GM18868 (cell line): ENCODE data around the gene TMEM132D.

Source experiments
- ATAC-seq: cut with Tn5 transposase; IDR thresholded peaks from one replicate; pipeline ENCODE4 v1.9.1; 2021; ENCODE audit warnings: mild to moderate bottlenecking, moderate library complexity; ENCODE audit not compliant: unreplicated experiment

The TMEM132D gene

GRCh38 chr12:129672110-129672509 is 231.7 kb downstream of the TMEM132D start:
- no peak for ATAC-seq

- no peak for ATAC-seq
These were observed 233.4 kb downstream of the TMEM132D start for GRCh38 chr12:129670256-129670920.

DNA sequence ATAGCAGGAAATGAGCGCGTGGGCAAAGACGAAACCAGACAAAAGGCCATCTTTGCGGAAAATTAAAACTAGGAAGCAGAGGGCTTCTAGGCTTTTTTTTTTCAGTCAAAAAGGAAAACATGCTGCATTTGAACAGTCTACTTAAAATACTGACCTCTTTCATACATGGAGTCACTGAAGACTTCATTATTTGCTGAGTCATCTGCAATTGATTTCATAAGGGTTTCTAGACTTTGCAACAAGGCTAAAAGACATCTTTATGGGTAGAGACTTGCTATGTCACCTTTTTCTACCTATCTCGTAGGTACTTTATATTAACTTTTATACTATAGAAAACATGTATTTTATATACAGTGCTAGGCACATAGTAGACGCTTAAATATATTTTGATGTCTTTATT is 238.4 kb downstream of the TMEM132D start:
- no peak for ATAC-seq

GRCh38 chr12:129662234-129662633 is 241.6 kb downstream of the TMEM132D start:
- ATAC-seq: no peak

DNA sequence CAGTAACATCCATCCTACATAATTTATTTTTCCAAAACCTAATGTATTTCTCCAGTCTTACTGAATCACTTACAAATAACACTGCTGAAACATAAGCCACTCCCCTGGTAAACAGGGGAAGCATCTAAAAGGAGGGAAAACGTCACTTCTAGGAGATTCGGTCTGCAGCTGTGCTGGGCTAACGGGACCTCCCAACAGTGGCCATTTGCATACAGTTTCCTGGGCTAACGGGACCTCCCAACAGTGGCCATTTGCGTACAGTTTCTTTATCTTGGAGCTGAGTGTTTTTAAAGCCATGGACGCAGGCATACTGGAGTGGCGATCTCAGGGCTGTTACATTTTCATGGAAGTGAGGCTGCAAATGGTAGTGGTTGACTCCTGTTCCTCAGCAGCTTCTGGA is 242.9 kb downstream of the TMEM132D start:
- no peak for ATAC-seq

GRCh38 chr12:129659961-129660622 is 243.7 kb downstream of the TMEM132D start:
- no peak for ATAC-seq

GRCh38 chr12:129657179-129657578 is 246.6 kb downstream of the TMEM132D start:
- ATAC-seq: no peak

- no peak for ATAC-seq
These were observed 251.9 kb downstream of the TMEM132D start for GRCh38 chr12:129651951-129652350.

DNA sequence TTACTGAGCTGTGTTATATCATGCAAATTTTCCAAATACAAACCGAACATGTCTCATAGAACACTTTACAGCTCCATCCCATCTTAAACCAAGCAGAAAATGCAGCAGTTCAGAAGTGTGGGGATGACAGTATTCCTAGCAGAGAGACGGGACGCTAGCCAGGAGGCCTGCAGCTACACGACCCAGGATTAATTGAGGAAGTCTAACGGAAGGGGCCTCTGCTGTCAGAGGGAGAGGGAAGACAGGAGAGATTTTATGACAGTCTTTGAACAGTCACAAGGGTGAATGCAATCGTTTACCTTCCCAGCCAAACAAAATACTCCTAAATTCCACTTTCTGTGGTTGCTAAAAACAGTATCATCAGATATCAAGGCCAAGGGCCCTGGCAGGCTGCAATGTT is 261.9 kb downstream of the TMEM132D start:
- ATAC-seq: no peak

DNA sequence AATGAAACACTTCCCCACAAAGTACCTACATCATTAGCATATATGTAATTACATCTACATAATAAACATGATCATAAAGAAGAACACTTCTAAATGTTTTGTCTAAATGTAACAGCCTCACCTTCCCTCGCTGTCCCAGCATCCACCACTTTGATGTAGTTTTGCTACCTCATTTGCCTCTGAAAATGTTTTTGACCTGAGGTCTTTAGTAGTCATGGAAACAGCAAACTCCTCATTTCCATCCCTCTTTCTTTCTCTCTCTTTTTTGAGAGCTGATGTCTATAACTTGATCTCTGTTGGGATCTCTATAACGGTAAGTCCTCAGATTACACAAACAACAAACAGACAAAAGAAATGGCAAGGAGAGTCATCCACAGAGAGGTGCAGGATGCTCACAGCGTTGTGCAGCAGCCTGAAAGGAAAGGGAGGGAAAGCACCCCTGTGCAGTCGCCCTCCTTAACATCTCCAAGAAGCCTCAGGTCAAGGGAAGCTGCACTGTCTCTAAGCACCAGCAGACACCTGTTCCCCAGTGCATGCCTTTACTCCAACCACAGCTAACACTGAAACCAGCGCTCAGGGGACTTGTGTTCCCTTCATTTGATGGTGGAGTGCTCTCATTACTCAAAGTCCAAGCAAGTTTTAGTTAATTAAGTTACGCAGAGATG is 268.7 kb downstream of the TMEM132D start:
- no peak for ATAC-seq

GRCh38 chr12:129631316-129631715 is 272.5 kb downstream of the TMEM132D start:
- ATAC-seq: no peak

DNA sequence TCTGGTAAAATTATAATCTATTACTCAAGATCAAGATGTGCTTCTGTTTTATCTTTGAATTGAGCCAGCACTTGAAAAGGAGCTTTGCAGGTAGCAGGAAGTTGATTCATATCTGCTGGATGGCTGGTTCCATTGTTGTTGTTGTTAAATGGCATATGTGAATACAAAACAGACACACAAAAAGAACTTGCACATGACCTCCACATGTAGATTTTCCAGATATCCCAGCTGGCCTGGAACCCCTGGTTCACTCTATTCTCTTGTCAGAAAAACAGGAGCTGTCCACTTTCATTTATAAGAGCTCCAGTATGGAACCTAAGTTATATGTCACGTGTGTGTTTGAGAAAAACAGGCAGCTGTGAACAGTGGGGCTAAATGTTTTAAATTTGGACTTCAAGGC is 273.9 kb downstream of the TMEM132D start:
- no peak for ATAC-seq

DNA sequence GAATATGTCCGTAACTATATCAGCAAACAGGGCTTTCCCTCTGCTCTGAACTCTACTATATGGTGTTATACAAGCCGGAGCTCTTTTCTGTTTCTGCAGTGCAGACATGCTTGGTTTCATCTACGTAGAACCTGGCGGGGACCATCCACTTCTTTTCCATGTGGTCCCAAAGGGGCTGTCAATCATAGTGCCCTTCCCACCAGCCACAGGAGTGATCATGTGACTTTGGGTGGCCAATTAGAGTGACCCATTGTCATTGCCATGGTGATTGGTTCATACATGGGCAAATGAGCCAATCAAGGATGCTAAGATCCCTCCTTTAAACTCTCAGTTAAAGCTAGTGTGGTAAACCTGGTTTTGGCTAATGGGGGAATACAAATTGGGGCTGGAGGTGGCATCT is 281.3 kb downstream of the TMEM132D start:
- no peak for ATAC-seq

GRCh38 chr12:129619271-129619670 is 284.6 kb downstream of the TMEM132D start:
- ATAC-seq: no peak

GRCh38 chr12:129617849-129618248 is 286.0 kb downstream of the TMEM132D start:
- ATAC-seq: no peak

DNA sequence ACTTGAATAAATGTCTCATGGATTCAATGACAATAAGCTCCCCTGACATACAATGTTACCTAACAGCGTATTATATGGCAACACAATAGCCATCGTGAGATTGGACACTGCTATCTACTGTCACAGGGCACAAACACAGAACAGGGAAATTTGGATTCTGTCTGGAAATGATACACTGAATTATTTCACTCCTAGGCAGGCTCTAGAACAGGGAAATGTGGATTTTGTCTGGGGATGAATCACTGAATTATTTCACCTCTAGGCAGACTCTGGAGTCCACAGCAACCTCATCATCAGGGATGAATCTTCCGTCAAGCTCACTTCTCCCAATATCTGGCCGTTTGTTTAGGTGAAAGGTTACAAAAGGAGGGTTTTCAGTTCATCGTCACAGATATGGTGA is 288.8 kb downstream of the TMEM132D start:
- no peak for ATAC-seq

GRCh38 chr12:129614221-129614885 is 289.5 kb downstream of the TMEM132D start:
- no peak for ATAC-seq

- no peak for ATAC-seq
These were observed 290.5 kb downstream of the TMEM132D start for GRCh38 chr12:129613314-129613713.

DNA sequence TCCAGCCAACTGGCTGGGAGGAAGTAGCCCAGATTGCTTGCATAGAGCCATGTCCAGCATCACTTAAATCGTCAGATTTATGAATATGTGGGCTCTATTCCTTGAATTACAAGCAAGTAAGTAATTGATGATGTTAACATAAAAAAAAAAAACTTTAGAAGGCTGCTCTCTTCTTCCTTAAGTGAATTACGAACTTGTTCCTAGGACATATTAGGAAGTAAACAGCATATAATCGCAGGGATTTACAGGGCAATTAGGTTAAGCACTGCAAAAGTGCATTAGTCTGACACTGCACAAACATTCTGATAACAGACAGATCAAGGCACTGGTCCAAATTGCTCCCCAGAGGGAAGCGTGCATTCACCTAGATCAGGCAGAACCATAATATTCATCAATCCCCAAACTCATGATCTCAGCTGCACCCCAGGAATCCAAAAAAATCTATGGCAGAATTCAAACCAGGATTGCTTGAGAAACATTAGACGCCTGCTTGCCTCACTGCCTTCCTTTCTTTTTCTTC is 293.2 kb downstream of the TMEM132D start:
- no peak for ATAC-seq

DNA sequence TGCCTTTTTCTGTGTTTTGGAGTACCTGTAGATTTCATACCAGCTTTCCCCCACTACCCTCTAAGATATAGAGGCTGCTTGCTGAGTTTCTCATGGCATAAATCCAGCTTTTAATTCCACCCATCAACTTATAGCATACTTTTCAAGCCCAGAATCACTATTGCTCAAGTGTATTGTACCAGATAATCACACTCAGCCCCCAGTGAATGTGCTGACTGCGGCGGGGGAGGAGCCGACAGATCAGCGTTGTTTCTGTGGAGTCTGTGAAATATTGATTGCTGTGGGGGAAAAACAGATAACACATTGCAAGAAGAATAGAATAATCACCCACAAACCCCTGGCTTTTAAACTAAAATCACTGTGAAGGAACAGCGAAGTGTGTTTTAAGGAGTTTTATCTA is 296.1 kb downstream of the TMEM132D start:
- ATAC-seq: no peak

- ATAC-seq: no peak
These were observed 296.5 kb downstream of the TMEM132D start for GRCh38 chr12:129607301-129607700.
